ENCODE results near the gene PSMD6.

The PSMD6 gene

DNA sequence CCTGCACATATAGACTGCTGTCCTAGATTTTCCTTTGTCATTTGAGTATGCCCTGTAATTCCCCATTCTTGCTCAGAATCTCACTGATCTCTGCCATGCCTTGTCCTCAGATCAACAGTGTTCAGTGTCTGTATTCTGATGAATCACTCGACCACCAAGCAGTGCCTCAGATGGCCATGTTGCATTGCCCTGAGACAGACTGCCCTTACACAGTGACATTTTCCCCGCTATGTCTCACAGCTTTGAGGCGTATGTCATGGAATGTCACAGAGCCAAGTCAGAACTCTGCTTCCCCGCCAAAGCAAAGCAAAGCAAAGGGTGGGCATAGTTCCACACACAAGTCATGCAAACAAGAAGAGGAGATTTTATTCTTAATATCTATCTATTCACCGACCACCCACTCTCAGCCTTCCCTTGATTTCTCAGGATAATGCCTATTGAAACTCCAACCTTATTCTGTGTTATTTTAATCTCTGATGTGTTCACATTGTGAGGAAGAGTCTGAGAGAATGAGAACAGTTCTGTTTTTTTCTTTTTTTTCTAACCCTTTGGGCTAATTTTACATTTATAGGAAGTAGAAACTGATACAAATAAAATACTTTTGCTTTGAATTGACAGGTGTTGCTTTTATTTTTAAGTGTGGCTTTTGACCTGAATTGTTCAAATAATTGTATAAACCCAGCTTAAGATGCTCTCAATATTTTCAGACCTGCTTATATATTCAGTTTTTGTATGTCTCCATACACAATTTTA is 16.9 kb upstream of the PSMD6 start:
- no peak for DNase-seq (ENCODE audit: low read depth, low spot score)
- TF ChIP-seq, protein P1, sequence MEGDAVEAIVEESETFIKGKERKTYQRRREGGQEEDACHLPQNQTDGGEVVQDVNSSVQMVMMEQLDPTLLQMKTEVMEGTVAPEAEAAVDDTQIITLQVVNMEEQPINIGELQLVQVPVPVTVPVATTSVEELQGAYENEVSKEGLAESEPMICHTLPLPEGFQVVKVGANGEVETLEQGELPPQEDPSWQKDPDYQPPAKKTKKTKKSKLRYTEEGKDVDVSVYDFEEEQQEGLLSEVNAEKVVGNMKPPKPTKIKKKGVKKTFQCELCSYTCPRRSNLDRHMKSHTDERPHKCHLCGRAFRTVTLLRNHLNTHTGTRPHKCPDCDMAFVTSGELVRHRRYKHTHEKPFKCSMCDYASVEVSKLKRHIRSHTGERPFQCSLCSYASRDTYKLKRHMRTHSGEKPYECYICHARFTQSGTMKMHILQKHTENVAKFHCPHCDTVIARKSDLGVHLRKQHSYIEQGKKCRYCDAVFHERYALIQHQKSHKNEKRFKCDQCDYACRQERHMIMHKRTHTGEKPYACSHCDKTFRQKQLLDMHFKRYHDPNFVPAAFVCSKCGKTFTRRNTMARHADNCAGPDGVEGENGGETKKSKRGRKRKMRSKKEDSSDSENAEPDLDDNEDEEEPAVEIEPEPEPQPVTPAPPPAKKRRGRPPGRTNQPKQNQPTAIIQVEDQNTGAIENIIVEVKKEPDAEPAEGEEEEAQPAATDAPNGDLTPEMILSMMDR (IDR thresholded peaks at IDR 0.05; ENCODE audit: insufficient read depth, low read length, missing control alignments) = no peak
- CTCF ChIA-PET = interaction anchor here (1.0 to 4.6 kb wide), 5 partner anchors 11 to 445 kb away, joined by 3 to 27 read pairs (median 4); partner anchors contain the start of genes PRICKLE2 and PSMD6
- POLR2A ChIA-PET = no interaction called here
- H3K4me3 ChIP-seq (ENCODE audit: low read depth, low read length) = no peak overlapping the region

DNA sequence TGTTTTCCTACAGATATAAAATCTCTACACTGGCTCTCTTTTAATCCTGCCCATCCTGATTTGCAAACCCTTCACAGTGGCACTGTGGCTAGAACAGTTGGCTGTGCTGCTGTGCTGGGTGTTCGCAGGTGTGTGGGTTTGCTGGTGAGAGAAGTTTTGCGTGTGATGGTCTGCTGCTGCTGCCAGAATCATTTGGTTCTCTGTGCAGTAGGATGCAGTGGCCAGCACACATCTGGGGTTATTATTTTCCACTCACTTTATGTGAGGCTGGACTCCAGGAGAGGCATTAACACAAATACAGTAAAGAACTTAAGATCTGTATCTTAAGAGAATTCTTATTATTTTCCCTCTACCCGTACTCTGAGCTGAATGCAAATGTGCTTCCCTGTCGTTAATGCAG is 16.0 kb upstream of the PSMD6 start:
- CTCF ChIA-PET = interaction anchor here (1.0 to 4.6 kb wide), 5 partner anchors 11 to 446 kb away, joined by 3 to 27 read pairs (median 4); partner anchors contain the start of genes PRICKLE2 and PSMD6
- TF ChIP-seq, protein P1 (IDR thresholded peaks at IDR 0.05; ENCODE audit: insufficient read depth, low read length, missing control alignments) = no peak
- POLR2A ChIA-PET = no interaction called here
- DNase-seq (ENCODE audit: low read depth, low spot score) = no peak
- H3K4me3 ChIP-seq (ENCODE audit: low read depth, low read length) = no peak overlapping the region

DNA sequence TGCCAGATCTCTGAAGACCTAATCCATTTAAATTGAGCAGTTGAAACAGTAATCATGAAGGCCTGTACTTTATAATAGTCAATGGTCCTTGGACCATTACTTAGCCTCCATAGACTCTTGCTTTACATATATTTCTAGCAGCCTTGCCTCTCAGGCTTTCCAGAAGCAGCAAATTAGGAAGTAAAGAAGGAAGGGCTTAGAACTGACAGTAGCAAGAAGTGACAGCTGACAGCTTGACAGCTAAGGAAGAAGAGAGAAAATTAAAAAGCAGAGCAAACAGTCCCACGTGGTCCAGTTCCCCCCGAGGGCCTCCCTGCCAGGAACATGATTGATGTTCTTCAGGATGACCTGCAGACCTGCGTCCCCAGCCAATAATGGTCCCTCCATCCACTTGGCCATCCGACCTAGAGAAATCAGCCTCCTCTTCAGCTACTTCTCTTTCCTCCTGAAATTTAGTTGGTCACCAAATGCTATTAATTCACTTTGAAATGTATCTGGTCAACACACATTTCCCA is 15.0 kb upstream of the PSMD6 start:
- no peak overlapping the region for H3K4me3 ChIP-seq (ENCODE audit: low read depth, low read length)
- POLR2A ChIA-PET = no interaction called here
- no peak for DNase-seq (ENCODE audit: low read depth, low spot score)
- CTCF ChIA-PET = interaction anchor here (1.1 to 4.6 kb wide), 3 partner anchors 10 to 363 kb away, joined by 3 to 27 read pairs (median 20); partner anchors contain the start of gene PSMD6
- TF ChIP-seq, protein P1 (IDR thresholded peaks at IDR 0.05; ENCODE audit: insufficient read depth, low read length, missing control alignments) = no peak

DNA sequence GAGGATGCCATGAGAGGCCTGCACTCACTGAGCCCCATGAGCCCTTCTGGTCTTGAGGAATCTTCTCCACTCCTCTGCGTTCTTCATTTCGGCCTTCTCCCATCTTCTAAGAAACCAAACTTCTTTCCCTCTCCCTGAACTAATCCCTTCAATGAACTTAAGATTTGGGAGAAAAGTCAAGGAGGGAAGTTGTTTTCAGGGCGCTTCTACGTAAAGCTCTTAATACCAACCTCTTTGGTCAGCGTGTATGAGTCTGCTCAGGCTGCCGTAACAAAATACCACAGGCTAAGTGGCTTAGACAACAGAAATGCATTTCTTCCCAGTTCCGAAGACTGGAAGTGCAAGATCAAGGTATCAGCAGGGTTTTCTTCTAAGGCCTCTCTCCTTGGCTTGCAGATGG is 13.8 kb upstream of the PSMD6 start:
- DNase-seq (ENCODE audit: low read depth, low spot score) = no peak
- CTCF ChIA-PET = interaction anchor here (1.0 to 4.3 kb wide), 2 partner anchors 8 to 447 kb away, joined by 8 to 27 read pairs; no protein-coding TSS in a partner anchor
- TF ChIP-seq, protein P1 (IDR thresholded peaks at IDR 0.05; ENCODE audit: insufficient read depth, low read length, missing control alignments) = no peak
- POLR2A ChIA-PET = no interaction called here
- no peak overlapping the region for H3K4me3 ChIP-seq (ENCODE audit: low read depth, low read length)

DNA sequence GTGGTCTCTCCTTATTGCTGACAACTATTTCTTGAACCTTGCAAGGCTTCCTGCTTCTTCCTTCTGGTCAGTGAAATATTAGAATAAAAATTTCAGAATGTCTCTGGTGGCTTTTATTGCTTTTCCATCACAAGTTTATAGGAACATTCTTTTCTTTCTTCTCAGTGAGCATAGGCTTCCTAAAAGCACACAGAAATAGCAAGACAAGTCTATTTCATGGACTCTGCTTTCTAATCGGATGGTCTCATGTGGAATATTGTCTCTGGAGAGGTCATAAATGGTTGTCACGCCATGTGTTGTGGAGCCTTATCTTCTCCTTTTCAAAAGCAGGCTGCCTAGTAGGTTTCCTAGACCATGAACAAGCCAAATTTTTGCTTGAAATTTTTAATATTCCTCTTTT is 9.8 kb upstream of the PSMD6 start:
- H3K4me3 ChIP-seq (ENCODE audit: low read depth, low read length) = no peak overlapping the region
- TF ChIP-seq, protein P1 (IDR thresholded peaks at IDR 0.05; ENCODE audit: insufficient read depth, low read length, missing control alignments) = no peak
- POLR2A ChIA-PET = no interaction called here
- no peak for DNase-seq (ENCODE audit: low read depth, low spot score)
- CTCF ChIA-PET = interaction anchor here (0.6 to 15.0 kb wide), 4 partner anchors 10 to 453 kb away, joined by 3 to 323 read pairs (median 26); partner anchors contain the start of genes PRICKLE2 and PSMD6
